HG03280 (cell line): ENCODE results near the gene E2F4.

Experiments
- ATAC-seq: cut with Tn5 transposase; IDR thresholded peaks from one replicate; pipeline ENCODE4 v1.9.1; 2021; ENCODE audit warnings: mild to moderate bottlenecking, moderate library complexity; ENCODE audit not compliant: unreplicated experiment

E2F4 gene

DNA sequence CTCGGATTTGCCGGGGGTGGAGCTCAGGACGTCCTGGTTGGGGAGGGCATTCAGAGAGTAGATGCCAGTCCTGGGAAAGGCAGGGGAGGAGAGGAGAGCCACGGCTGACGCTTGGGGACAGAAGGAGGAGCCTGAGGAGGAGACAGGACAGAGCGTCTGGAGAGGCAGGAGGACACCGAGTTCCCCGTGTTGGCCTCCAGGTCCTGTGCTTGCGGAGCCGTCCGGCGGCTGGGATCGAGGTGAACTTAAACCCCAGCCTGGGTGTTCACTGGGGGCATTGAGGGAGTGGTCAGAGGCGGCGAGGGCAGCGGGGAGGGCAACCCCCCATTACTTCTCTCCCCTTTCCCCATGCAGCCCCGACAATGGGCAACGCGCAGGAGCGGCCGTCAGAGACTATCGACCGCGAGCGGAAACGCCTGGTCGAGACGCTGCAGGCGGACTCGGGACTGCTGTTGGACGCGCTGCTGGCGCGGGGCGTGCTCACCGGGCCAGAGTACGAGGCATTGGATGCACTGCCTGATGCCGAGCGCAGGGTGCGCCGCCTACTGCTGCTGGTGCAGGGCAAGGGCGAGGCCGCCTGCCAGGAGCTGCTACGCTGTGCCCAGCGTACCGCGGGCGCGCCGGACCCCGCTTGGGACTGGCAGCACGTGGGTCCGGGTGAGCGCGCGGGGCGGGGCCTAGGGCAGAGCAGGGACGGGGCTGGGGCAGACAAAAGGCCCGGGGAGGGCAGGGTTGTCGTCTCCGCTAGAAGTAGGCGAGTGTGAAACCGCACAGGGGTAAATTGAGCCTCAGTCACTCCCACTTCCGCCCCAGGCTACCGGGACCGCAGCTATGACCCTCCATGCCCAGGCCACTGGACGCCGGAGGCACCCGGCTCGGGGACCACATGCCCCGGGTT, 17.9 kb upstream of the E2F4 start:
- ATAC-seq: peak; percentile 33

DNA sequence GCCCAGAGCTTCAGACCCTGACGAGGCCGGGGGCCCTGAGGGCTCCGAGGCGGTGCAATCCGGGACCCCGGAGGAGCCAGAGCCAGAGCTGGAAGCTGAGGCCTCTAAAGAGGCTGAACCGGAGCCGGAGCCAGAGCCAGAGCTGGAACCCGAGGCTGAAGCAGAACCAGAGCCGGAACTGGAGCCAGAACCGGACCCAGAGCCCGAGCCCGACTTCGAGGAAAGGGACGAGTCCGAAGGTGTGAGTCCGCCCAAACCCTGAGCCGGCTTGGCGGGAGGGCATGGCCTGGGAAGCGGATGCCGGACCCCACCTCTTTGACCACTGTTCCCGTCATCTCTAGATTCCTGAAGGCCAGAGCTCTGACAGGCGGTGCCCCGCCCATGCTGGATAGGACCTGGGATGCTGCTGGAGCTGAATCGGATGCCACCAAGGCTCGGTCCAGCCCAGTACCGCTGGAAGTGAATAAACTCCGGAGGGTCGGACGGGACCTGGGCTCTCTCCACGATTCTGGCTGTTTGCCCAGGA, 17.2 kb upstream of the E2F4 start:
- no peak for ATAC-seq

DNA sequence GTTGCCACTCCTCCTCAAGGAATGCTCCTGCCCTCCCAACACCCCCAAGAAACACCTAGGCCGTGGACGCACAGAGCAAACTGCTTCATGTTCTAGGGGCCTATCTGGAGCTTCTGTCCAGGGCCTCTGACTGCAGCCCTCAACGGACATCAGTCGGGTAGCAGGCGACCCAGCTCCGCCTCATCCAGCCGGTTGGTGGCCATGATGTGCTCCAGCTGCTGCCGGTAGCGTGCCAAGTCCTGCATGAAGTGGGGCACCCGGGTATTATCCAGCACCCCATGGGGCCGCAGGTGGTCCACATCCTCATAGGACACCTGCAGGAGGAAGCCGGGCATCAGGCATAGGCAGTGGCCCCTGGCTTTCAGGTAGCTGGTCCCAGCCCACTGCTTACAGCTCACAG, 15.3 kb upstream of the E2F4 start:
- ATAC-seq: no peak

DNA sequence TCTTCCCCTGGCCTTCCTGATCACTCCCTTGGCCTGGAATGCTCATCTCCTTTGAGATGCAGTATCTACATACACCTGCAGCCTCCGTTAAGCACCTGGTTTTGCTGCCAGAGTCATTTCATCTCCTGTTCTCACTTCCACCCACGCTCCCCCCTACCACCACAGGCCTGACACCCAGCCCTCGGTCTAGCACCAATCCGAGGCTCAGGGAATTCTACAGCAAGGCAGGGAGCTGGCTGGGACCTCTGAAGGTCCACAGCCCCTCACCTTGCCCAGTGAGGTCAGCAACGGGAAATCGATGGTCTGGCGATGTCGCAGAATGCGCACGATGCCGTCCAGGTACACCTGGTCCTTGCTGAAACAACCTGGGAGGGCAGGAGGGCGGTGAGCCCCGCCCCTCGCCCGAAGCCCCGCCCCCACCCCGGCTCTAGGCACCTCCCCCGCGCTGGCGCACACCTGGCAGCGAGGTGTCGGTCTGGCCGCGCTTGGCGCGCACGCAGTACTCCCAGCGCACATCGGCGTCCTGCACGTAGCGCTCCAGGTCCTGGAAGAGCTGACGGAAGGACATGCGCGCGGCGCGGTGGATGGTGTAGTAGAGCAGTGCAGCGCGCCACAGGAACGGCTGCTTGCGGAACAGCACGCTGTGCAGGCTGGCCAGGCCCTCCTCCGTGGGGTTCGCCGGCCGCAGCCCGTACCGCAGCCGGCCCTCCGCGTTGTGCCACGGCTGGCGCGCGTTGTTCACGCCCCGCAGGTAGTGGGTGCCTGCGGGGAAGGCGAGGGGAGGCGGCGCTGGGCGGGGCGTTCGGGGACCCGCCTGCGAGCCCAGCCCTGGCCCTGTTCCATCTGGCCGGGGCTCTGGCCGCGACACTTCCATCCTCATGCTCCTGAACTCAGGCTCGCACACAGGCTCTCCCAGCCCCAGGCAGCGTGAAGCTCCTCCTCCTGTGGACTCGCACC, 13.9 kb upstream of the E2F4 start:
- ATAC-seq: no peak

DNA sequence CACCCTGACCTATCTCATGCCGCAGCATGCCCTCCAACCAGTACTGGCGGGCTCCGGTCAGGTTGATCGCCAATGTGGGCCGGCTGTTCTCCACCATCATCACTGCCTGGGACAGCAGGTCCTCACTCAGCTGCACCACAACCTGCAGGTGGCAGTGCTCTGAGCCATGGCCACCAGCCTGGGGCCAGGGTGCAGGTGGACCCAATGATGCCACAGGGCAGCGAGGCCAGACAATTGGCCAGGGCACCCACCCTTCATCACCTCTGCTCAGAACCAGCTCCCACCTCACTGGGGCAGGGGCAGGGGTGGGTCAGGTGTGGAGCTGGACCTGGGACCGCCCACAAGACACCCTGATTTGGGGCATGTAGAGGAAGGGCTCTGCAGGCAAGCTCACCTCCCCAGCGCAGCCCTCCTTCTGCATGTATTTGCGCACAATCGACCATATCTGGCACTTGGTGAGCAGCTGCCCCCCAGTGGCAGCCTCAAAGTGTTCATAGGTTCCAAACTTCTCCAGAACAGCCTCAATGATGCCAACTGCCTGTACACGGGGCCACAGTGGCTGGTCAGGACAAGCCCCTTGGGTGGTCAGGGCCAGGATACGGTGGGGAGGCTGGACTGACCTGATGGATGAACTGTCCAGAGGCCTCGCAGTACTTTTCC, 12.4 kb upstream of the E2F4 start:
- ATAC-seq: no peak

DNA sequence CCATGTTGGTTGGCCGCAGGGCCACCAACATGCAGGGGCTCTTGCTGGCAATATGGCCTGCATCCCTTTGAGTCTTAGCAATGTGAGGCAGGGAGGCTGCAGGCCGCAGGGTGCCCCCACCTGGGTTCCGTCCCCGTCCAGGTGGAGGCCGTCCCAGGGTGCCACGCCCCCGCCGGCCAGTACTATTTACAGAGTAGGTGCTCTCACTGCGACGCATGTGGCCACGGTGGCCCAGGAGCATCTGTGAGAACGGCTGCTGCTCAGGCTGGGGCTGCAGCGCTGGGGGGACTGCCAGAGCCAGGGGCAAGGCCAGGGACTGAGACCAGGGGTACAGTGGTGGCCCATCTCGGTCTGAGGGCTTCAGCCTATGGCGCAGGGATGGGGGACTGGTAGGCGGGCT, 11.8 kb upstream of the E2F4 start:
- no peak for ATAC-seq

DNA sequence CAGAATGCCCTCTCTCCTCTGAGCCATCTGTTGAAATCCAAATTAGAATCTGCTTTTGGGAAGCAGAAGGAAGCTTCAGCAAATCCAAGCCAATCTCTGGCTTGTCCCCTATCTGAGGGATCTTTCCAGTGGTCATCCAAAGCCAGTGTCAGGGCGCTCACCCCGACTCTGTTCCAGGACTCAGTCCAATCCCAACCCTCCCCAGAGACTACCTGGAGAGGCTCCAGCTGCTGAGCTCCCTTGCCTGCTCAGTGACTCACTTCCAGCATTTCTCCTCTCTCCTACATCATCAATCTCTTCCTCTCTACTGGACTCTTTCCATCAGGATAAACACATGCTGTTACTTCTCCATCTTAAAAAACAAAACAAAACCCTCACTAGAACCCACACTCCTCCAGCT, 10.6 kb upstream of the E2F4 start:
- ATAC-seq: no peak

DNA sequence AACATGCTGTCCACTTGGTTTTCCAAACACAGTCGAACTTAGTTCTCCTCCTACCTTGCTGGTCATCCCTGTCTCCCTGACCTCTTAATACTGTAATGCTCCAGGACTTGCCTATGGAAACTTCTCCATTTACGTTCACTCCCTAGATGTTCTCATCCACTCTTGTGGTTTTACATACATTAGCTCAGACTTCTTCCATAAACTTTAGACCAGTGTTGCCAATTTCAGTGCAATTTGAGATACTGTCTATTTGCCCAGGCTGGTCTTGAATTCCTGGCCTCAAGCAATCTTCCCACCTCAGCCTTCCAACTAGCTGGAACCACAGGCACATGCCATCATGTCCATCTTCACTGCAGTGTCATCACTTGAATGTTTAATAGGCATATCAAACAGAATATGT, 9.7 kb upstream of the E2F4 start:
- no peak for ATAC-seq

DNA sequence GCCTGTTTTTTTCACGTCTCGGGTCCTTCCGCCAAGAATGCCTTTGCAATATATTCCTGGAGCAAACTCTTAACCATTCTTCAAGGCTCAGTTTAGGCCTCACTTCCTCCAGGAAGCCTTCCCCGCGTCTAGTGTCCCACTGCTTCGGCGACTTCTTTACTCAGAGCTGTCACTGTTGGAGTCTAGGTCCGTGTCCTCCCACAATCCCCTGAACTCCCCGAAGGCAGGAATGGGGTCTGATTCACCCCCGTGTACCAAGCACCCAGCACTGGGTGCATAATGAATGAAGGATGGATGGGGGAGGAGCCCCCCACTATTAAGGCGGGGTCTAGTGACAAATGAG, 8.7 kb upstream of the E2F4 start:
- no peak for ATAC-seq

DNA sequence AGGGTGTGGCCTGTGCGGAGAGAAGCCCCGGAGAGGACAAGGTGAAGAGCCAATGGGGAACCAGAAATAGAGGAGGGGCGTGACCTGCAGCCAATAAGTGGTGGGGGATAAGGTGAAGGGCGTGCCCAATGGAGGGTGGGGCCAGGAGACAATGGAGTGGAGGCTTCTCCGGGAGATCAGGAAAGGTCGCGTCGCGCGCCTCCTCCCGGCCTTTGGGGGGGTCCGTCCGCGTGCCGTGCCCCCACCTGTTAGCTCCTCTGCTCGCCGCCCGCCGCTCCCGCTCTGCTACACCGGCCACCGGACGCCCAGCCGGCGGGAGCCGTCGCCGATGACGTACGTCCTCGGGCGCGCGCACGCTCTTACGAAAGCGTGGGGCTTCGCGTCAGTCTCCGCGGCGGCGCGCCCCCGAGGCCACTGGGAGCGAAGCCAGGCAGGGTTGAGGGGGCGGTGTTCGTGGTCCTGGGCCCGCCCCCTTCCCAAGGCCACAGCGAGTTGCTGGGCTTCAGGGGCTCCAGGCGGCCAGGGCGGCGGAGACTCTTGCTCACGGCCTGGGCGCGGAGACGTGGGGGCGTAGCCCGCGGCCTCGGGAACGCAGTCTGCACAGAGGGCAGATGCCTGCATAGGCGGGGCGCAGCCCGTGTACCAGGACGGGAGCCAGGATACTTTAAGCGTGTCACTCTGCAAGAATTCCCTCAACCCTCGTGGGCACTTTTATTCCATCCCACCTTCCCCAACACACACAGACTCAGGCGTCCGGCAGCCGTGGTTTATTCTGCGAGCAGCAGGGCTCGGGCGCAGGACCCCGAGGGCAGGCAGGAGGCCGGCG, 8.1 kb upstream of the E2F4 start, which contains the start of gene MATCAP1:
MATCAP1 (minus strand) TSS at position 337 of the 826 bp plus-strand sequence. CDS start 3,353 bp downstream, outside the sequence.
- peak; percentile 92 for ATAC-seq

DNA sequence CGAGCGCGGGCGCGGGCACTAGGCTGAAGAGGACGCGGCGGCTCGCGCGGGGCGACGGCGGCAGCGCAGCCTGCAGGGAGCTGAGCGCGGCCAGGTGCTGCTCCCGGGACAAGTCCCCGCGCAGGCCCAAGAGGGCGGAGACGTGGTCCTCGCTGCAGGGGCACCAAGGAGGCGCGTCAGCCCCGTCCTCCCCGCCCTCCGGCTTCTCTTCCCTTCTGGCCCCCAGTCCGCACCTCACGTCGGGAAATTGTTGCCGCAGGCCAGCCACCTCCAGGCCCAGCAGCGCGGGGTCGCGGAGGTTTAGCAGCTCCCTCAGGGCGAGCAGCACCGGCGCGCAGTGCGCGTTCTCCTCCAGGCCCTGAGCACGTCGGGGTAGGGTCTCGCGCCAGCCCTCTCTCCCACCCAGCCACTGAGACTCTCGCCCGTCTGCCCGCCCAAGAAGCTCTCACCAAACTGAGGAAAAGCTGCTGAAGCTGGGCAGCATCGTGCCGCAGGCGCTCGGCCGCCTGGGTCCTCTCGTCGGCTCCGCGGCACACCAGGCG, 7.4 kb upstream of the E2F4 start:
- ATAC-seq: peak; percentile 2

DNA sequence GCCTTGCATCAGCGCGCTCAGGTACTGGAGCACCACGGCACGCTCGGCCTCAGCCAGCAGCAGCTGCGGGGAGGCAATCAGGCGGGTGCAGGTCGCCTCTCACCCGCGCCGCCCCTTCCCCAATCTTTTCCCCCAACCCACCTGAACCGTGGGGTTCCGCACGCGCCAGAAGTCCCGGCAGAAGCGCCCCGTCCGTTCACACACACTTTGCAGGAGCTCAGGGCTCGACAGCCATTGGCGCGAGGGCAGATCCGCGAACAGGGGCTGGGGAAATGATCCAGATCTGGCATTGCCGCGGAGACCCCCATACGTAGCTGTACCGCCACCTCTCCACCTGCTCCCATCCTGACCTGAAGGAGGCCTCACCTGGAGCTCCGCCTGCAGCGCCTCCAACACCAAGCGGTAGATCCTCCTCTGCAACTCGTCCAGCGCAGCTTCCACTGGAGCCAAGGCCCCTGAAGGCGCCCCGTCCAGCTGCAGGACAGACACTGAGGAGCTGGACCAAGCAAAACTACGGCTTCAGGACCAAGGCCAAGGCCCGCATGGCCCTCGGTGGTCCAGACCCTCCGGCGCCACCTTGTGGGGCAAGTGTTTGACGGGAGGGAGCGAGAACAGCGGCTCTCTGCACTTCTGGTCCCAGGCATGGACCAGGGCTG, 6.8 kb upstream of the E2F4 start:
- no peak for ATAC-seq

DNA sequence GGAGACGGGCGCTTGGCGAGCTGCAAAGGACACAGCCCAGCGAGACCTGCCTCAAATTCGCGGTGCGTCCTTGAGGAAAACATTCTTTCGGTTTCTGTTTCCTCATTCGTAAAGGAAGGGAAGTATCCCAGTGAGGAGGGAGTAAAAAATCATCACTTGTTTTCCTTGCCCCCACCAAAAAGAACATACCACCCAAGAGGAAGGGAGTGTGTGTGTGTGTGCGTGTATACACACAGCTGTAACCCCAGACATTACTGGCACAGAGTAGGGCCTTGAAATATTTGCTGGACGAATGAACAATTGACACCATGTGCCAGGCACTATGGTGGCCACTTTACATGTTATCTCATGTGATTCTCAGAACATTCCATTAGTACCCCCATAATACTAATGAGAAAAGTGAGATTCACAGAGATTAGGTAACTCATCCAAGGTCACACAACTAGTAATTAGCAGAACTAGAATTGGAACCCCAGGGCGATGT, 6.3 kb upstream of the E2F4 start:
- ATAC-seq: no peak

DNA sequence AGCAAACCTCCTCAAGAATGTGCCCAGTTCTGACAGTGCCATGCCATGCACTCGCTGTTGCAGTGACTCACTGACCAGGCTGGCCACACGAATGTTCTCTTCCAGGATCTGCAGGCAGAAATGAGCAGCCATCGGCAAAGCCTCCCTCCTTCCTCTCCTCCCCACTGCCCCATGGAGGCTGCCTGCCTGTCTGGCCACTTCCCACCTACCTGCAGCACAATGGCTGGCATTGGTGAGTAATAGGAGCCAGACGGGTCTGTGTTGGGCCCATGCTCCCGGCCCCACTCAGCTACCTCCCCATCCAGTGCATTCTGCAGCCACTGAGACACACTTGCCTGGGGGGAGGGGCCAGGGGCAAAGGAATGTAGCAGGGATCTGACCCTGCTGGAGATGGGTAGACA, 5.4 kb upstream of the E2F4 start:
- no peak for ATAC-seq

DNA sequence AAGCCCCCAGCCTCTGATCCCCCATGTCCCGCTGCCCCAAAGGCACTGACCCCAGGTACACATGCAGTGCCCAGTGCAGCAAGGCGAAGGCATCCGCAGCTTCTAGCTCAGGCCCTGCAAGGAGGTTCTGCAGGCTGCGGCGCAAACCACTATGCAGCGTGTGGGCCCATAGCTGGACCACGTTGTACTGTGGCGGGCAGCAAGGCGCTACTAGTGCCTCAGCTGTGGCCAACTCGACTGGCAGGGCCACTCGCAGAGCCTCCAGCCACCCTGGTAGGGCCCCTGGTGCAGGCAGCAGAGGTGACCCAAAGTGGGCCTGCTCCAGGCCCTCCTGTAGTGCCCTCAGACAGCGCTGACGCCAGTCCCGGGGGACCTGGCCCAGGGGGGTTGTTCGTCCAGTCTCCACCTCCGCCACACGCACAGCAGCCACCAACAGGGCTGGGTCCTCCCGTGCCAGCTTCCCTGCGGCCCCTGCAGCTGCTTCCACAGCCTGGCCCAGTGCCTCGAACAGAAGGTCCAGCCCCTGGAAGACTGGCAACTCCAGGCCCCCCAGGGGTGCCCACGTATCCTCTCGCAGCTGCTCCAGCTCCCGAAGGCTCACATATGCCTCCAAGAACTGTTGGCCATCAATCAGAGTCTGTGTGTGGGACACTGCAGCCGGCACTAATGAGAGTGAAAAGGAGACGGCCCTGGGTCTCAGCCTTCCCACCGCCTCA, 4.6 kb upstream of the E2F4 start:
- no peak for ATAC-seq

DNA sequence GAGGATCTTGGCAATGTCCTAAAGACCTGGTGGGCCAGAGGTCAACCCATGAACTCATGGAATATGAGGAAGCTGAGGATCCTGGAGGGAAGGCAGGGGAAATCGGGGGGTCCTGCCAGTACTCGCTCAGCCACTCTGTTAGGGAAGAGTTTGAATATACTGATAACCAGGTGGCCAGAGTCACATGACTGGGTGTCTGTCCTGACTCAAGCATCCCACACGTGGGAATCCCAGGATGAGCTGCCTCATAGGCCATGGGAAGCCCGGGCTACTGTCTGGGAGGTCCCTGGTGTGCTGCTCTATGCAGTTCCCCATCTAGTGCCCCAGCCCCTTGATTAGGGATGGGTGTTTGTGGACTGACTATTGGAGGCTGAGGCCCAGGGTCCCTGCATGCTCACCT, 3.6 kb upstream of the E2F4 start:
- no peak for ATAC-seq

DNA sequence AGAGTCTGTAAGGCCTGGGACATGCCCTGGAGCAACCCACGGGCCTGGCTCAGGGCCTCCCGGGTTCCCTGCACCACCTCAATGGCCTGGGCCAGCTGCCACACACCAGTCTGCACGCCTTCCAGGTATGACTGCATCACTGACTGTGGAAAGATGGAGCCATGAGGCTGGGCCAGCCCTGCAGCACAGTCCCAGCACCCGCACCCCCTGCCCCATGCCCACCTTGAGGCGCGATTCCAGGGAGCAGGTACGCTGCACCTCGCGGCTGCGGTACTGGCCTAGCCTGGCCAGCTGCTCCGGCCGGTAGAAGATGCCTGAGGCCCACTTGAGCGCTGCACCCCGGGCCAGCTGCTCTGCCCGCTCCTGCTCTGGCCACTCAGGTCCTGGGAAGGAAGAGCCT, 3.2 kb upstream of the E2F4 start:
- no peak for ATAC-seq

DNA sequence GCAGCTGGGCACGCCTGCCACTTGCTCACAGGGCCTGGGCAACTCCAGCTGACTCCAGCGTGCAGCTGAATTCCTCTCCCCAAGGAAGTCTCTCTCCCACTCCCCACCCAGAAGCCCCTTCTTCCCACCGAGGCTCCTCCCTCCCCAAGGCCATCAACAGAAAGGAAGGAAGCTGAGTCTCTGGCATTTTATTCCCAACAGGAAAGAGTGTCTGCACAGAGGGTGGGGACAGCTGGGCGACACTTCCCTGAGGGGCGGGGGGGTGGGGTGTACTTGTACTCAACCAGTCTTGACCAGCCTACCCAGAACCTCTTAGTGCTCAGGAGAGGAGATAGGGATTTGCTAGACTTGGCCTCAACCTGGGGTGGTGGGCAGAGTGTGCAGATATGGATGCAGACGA, 1.9 kb upstream of the E2F4 start, which contains the start of gene EXOC3L1:
EXOC3L1 (minus strand) TSS at position 96 of the 400 bp plus-strand sequence. CDS start 460 bp downstream, outside the sequence.
- no peak for ATAC-seq
